SKM-1 (cell line): ENCODE results near the gene CBLIF.
"Not testable (repeated sequence)": the region's sequence is repeated elsewhere in the genome, so short reads cannot be mapped to it uniquely, and the experiment has no call there.

Experiments
- DNase-seq: peaks from one replicate; lab custom pipeline; 2025; ENCODE audit not compliant: unreplicated experiment; lab: John Stamatoyannopoulos, UW

The CBLIF gene

GRCh38 chr11:59845399-59845798, at the start of gene CBLIF:
TSS of gene CBLIF (minus strand) at chr11:59845499. CDS start at chr11:59845453, 46 bp downstream.
- no peak for DNase-seq

- no peak for DNase-seq
Observed at GRCh38 chr11:59894616-59895015, 49.3 kb upstream of the CBLIF start.

GRCh38 chr11:59891781-59892181, 46.5 kb upstream of the CBLIF start:
- no peak for DNase-seq

- not testable (repeated sequence) for DNase-seq
Observed at GRCh38 chr11:59887156-59887555, 41.9 kb upstream of the CBLIF start.

GRCh38 chr11:59883597-59883996, 38.3 kb upstream of the CBLIF start:
- no peak for DNase-seq

- DNase-seq, result no peak
Observed at GRCh38 chr11:59879567-59879966, 34.3 kb upstream of the CBLIF start.

- DNase-seq, result no peak
Observed at GRCh38 chr11:59878575-59878974, 33.3 kb upstream of the CBLIF start, which contains the start of gene OOSP3. TSS of gene OOSP3 (plus strand) at chr11:59878782. CDS start at chr11:59878809, 27 bp downstream.

- DNase-seq, result no peak
Observed at GRCh38 chr11:59877784-59878183, 32.5 kb upstream of the CBLIF start.

GRCh38 chr11:59877325-59877724, 32.0 kb upstream of the CBLIF start:
- no peak for DNase-seq

GRCh38 chr11:59875856-59876519, 30.7 kb upstream of the CBLIF start:
- DNase-seq, result no peak

- DNase-seq, result no peak
Observed at GRCh38 chr11:59872076-59872475, 26.8 kb upstream of the CBLIF start.

GRCh38 chr11:59867946-59868345, 22.6 kb upstream of the CBLIF start:
- no peak for DNase-seq

- DNase-seq, result no peak
Observed at GRCh38 chr11:59866836-59867235, 21.5 kb upstream of the CBLIF start.

- DNase-seq, result peak; percentile 95
Observed at GRCh38 chr11:59866397-59866796, 21.1 kb upstream of the CBLIF start, which contains the start of gene TCN1. TSS of gene TCN1 (minus strand) at chr11:59866487. CDS start at chr11:59866470, 17 bp downstream.

GRCh38 chr11:59865031-59865430, 19.7 kb upstream of the CBLIF start:
- DNase-seq, result no peak

- no peak for DNase-seq
Observed at GRCh38 chr11:59862252-59862651, 17.0 kb upstream of the CBLIF start.

- DNase-seq, result no peak
Observed at GRCh38 chr11:59859673-59860072, 14.4 kb upstream of the CBLIF start.

- no peak for DNase-seq
Observed at GRCh38 chr11:59857439-59858434, 12.4 kb upstream of the CBLIF start.

- no peak for DNase-seq
Observed at GRCh38 chr11:59854871-59855270, 9.6 kb upstream of the CBLIF start.

- not testable (repeated sequence) for DNase-seq
Observed at GRCh38 chr11:59851416-59851815, 6.1 kb upstream of the CBLIF start.

- DNase-seq, result not testable (repeated sequence)
Observed at GRCh38 chr11:59849551-59849950, 4.3 kb upstream of the CBLIF start.

GRCh38 chr11:59849129-59849528, 3.8 kb upstream of the CBLIF start:
- DNase-seq, result no peak
